ENCODE results near the gene TTYH1.

TTYH1 gene

GRCh38 chr19:54393381-54393780, 21.9 kb upstream of the TTYH1 start:
- DNase-seq, result no peak

- DNase-seq, result no peak
Measured at GRCh38 chr19:54395685-54396084, 19.6 kb upstream of the TTYH1 start.

GRCh38 chr19:54399189-54399588, 16.1 kb upstream of the TTYH1 start:
- no peak for DNase-seq

- DNase-seq, result no peak
Measured at GRCh38 chr19:54400913-54401312, 14.4 kb upstream of the TTYH1 start.

GRCh38 chr19:54403054-54403453, 12.2 kb upstream of the TTYH1 start:
- DNase-seq, result no peak

- DNase-seq, result no peak
Measured at GRCh38 chr19:54405628-54406027, 9.6 kb upstream of the TTYH1 start.

- no peak for DNase-seq
Measured at GRCh38 chr19:54407780-54408179, 7.5 kb upstream of the TTYH1 start.

GRCh38 chr19:54408456-54409026, 6.7 kb upstream of the TTYH1 start:
- DNase-seq, result no peak

- DNase-seq, result no peak
Measured at GRCh38 chr19:54411033-54411432, 4.2 kb upstream of the TTYH1 start.

GRCh38 chr19:54412877-54413276, 2.4 kb upstream of the TTYH1 start:
- no peak for DNase-seq

- DNase-seq, result no peak
Measured at GRCh38 chr19:54414156-54414555, 1.1 kb upstream of the TTYH1 start.

- DNase-seq, result no peak
Measured at GRCh38 chr19:54415901-54416673, 823 bp downstream of the TTYH1 start.

GRCh38 chr19:54416695-54417491, 1.6 kb downstream of the TTYH1 start:
- no peak for DNase-seq

GRCh38 chr19:54418030-54418929, 3.0 kb downstream of the TTYH1 start:
- DNase-seq, result no peak

GRCh38 chr19:54418930-54419800, 3.9 kb downstream of the TTYH1 start:
- no peak for DNase-seq

- DNase-seq, result no peak
Measured at GRCh38 chr19:54420068-54420382, 4.8 kb downstream of the TTYH1 start.

GRCh38 chr19:54420383-54421168, 5.3 kb downstream of the TTYH1 start:
- no peak for DNase-seq

- no peak for DNase-seq
Measured at GRCh38 chr19:54421169-54421516, 5.9 kb downstream of the TTYH1 start.

- no peak for DNase-seq
Measured at GRCh38 chr19:54421521-54421920, 6.3 kb downstream of the TTYH1 start.

GRCh38 chr19:54422136-54422535, 6.9 kb downstream of the TTYH1 start:
- DNase-seq, result no peak

GRCh38 chr19:54424201-54424600, 8.9 kb downstream of the TTYH1 start:
- no peak for DNase-seq
